HG02938 (cell line): Measurements from ENCODE around the gene TNFSF13B.
"Not testable (repeated sequence)": the region's sequence is repeated elsewhere in the genome, so short reads cannot be mapped to it uniquely, and the experiment has no call there.

Source experiments
- ATAC-seq: cut with Tn5 transposase; IDR thresholded peaks from one replicate; pipeline ENCODE4 v1.9.1; 2021; ENCODE audit warnings: mild to moderate bottlenecking, moderate library complexity; ENCODE audit not compliant: unreplicated experiment

The TNFSF13B gene

DNA sequence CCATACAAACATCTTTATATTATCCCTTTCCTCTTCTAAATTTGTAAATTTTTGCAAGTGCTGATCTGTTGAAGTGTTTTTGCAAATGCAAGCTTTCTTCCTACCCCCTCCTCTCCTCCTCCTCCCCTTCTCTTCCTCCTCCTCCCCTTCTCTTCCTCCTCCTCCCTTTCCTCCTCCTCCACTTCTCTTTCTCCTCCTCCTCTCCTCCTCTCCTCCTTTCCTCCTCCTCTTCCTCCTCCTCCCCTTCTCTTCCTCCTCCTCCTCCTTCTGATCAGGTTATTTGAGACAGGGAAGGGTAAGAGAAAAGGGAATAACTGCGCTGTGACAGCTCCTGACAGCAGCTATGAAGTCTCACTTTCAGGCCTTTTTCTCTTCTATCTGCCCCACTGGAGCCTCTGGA, 8.9 kb downstream of the TNFSF13B start:
- ATAC-seq = no peak

DNA sequence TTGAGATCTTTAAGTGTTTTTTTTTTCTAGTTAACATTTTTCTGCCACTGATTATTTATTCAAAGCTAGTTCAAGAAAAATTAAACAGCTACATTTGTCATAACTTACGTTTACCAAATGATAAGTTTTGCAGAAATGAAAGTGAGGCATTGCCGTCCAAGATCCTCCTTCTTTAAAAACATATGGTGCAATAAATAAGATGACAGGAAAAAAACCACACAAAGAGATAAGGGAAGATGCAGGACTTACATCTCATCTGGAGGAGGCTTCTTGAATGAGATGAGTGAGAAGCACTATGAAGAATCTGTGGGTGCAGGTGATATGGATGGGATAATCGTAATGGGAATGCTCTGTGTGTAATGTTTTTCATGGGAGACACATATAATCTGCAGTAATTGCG, 12.4 kb downstream of the TNFSF13B start:
- ATAC-seq = no peak

DNA sequence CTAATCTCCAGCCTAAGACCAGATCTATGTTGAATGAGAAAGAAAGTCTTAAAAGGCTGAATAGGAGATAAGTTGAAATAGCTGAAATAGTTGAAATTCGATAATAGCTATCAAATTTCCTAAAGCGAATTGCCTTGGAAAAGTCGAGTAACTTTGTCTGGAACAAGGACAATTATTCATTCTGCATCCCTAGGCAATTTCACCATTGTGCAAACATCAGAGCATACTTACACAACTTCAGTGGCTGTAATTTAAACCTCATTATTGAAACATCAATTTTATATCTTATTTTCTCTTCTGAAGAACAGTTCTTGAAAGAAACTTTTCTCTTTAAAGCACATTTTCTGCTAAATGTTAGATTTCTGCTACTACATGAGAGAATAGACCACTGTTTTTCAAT, 13.6 kb downstream of the TNFSF13B start:
- no peak for ATAC-seq

DNA sequence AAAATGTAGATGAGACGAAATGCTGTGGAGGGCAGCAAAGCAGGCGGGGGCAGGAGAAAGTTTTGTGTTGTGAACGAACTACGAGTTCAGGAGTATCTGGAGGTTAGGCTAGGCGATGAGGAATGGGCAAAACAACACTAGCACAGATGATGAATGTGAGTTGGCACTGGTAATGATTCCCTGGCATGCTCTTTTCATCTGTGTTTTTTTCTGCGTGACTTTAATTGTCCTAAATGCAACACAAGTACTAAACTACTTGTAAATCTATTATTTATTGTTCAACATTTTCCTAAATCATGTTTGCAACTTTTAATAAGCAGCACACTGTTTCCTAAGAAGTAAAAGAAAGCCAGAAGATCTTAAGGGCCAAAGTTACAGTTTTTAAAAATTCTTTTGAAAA, 19.2 kb downstream of the TNFSF13B start:
- no peak for ATAC-seq

DNA sequence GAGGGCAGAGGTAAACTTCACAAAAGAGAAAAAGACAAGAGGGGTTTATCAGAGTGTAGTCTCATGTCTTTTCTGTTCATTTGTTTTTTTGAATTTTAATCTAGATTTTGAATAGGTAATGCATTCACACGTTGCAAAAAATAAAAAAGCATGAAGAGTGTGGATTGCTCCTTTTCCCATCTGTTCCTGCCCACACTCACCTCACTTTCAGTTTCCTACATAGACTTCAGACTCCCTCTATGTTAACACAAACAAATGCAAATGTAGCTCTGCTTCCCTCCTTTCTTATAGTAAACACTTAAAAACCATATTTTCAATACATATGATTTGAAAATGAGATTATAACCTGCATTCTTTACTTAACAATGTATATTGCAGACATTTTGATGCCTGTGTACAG, 20.3 kb downstream of the TNFSF13B start:
- no peak for ATAC-seq

DNA sequence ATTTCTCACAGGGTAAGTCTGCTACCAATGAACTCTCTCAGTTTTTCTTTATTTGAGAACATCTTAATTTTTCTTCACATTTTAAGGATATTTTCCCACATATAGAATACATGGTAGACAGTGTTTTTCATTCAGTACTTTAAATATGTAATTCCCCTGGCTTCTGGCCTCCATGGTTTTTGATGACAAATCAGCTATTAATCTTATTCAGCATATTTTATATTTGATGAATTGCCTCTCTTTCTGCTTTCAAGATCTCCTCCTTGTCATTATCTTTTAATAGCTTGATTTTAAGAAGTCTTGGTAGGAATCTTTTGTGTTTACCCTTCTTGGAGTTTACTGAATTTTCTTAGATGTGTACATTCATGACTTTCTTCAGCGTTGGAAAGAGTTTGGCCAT, 27.6 kb downstream of the TNFSF13B start:
- ATAC-seq = no peak

DNA sequence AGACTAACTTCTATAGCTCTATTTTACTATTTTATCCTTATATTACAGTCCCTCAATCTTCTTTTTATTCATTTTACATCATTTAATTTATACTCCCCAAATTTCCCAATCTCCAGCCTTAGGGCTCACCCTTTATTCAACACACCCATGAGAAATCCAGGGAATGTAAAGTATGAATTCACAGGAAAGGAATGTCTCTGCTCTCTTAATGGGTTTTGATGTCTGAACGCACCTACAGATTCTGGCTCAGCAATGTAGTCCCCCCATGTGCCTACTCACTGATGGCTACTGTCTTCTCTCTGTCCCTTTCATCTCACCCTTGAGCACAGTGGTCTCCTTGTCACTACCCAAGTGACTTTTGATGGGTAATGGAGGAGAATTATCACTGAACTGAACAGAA, 32.8 kb downstream of the TNFSF13B start:
- ATAC-seq = no peak

DNA sequence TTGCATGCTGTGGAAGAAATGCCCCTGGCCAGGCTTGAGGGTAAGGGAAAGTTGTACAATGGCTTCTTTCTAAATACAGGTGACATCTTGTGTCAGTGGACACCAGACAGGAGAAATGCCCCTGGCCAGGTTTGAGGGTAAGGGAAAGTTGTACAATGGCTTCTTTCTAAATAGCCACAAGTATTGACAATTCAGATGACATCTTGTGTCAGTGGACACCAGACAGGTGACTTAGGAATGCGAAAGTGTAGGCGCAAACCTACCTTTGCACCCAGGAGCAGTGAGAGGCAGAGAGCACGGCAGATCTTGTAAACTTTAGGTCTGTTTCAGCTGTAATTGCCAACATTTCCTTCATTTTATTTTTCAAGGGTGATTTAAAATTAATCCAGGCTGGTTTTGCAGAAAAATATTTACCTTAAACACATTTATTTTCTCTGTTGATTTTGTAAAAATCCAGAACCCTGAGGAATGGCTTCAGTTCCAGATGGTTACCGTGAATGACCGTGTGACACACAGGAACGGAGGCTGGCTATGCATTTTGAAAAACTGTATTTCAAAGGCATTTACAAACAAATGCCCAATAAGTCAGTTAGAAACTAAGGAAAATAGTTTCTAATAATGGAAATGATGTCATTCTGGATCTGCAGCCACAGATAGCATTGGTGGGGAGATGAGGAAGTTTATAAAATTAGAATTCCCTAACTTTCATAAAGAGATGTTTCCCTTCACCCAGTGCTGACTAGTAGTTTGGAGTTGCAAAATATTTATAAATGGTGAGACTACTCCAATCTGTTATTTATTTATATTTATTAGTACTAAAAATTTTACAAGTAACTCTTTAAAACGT, 34.9 kb downstream of the TNFSF13B start:
- ATAC-seq = no peak

DNA sequence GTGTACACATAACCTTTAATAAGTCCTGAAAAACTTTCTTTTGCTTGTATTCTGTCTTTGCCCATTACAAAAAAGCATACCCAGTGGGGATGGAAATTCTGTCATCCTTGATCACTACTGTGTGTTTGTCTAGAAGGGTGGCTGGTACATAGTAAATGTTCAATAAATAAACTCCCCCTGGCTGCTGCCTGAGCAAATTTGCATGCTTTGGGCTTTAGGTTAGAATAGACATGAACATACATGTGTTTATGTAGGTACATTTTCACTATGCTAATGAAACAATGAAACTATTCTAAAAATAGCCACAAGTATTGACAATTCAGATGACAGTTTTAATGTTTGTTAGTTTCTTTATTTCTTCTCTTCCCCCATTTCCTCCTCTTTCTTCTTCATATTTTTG, 36.1 kb downstream of the TNFSF13B start:
- no peak for ATAC-seq

DNA sequence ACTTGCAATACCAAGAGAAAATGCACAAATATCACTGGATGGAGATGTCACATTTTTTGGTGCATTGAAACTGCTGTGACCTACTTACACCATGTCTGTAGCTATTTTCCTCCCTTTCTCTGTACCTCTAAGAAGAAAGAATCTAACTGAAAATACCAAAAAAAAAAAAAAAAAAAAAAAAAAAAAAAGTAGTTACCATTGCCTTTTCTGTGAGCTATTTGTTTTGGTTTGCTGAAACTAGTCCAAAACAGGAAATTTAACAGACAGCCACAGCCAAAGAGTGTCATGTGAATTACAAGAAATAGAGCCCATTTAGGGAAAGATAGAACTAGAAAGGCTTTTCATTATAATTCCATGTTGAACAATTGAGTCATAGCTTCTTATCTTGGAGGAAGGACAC, 37.3 kb downstream of the TNFSF13B start:
- ATAC-seq = no peak

DNA sequence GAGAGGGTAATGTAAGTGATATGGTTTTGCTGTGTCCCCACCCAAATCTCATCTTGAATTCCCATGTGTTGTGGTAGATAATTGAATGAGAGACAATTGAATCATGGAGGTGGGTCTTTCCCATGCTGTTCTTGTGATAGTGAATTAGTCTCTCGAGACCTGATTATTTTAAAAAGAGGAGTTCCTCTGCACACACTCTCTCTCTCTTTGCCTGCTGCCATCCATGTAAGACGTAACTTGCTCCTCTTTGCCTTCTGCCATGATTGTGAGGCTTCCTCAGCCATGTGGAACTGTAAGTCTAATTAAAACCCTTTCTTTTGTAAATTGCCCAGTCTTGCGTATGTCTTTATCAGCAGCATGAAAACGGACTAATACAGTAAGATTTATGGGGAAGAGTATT, 42.1 kb downstream of the TNFSF13B start:
- not testable (repeated sequence) for ATAC-seq

DNA sequence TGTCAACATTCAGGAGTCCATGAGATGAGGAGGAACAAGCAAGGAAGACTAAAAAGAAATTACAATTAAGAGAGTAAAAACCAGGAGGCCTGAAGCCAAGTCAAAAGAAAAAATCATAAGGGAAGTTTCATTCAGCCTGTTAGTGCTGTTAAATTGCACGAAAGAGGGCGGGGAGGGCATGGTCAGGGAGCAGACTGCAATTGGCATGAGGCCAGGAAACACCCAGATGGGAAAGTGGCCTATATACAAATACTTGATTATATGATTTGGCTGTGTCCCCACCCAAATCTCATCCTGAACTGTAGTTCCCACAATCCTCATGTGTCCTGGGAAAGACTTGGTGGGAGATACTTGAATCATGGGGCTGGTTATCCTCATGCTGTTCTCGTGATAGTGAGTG, 43.9 kb downstream of the TNFSF13B start:
- ATAC-seq = no peak

DNA sequence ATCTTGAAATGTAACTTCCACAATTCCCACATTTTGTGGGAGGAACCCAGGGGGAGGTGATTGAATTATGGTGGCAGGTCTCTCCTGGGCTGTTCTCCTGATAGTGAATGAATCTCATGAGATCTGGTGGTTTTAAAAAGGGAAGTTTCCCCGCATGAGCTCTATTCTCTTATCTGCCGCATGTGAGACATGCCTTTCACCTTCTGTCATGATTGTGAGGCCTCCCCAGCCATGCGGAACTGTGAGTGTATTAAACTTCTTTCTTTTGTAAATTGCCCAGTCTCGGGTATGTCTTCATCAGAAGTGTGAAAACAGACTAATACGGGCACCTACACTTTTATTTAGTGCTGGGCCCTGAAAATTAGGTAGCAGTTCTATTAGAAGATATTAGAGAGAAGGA, 45.8 kb downstream of the TNFSF13B start:
- peak; percentile 77 for ATAC-seq

DNA sequence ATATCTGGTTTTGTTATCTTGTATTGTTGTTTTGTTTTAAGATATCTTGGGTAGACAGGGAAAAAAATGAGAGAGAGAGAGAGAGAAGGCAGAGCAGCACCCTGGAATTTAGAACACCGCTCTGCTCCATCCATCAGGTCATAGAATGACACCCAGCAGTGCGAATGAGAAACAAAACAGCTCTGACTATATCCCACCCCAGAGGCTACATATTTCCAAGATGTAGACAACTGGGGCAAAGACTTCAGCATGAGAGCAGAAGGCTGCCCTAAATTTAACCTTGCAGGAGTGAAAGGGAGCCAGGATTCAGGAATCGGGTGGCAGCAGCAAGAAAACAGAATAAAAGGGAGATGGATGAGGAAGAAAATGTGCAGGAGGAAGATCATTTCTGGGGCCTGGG, 46.5 kb downstream of the TNFSF13B start:
- ATAC-seq = peak; percentile 6

DNA sequence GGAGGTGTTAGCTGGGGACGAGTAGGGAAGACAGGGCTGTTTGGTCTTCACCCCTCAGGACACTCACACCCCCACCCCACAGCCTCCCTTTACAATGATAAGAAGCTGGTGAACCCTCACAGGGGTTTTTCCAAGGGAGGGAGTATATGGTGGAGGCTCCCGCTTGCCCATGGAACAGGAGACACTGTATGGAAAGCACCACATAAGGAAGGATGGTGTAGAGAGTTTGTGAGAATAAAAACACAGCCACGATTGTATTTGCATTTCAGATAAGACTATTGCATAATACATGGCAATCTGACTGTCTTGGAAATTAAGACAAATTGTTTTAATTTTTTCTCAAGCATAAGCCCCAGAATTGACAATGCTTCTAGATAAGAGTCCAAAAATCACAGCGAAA, 46.9 kb downstream of the TNFSF13B start:
- no peak for ATAC-seq

DNA sequence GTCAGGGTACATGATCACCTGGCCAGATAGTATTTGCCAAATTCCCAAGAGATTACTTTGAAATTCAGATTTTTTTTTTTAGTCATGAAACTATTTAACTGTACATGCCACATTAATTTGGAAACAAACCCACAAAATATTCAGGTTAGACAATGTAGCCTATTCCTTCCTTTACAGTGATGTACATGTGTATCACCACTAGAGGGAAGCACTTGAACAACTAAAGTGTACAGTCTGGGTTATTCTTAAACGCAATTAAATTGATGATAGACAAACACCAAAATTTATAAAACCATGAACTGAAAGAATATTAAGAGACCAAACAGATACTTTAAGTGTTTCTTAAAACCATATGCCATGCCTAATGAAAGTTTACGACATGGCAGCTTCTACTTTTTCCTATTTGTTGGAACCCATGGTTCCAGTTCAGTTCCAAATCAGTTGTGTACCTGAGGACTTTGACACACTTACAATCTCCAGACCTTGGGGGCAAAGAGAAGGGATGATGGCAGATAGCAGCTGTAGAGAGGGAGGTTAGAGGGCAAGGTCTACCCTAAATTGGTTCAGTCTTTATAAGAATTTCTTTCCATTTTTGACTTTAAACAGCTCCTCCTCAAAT, 52.8 kb downstream of the TNFSF13B start:
- peak; percentile 86 for ATAC-seq

DNA sequence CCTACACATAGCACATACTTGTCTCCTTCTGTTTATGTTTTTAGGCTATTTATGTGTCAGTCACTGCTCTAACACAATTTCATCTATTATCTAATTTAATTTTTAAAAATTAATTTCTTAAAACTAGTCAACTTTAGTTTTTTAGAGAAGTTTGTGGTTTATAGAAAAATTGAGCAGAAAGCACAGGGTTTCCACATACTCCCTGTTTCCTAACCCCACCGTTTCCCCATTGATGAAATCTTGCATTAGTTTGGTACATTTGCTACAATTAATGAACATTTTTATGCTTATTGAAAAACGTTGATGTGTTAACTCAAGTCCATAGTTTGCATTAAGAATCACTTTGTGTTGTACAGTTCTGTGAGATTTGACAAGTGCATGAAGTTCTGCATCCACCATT, 53.5 kb downstream of the TNFSF13B start:
- no peak for ATAC-seq

DNA sequence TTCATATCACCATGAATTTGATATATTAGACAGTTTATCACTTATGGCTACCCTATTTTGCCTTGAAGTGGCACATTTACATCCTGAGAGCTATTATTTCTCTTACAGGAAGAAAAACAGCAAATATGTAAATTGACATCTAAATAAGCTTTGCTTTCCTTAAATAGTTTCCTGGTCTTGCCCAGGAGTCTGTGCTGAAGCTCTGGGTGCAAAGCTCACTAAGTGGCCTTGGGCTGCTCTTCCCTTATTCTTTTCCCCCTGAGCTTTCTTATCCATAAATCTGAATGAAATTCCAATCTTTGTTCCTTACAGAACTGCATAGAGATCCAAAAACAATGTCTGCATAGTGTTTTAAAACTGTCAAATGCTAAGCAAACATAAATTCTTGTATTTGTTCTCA, 56.3 kb downstream of the TNFSF13B start:
- no peak for ATAC-seq

DNA sequence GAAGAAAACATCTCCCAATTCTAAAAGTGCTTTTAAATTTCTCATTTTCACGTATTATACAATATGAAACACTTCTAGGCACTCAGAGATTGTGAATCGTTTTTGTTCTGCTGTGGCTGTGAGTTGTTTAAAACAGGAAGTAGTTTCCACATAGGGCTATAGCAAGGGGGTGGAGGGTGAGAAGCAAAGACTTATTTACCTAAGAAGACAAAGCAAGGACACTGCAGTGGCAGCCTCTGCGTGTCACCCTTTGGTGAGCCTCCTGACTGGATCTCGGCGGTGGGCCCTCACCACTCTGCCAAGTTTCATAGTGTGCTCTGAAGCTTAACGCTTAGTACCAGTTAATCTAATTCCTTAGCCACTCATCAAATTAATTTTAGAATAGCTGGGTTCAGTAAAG, 56.8 kb downstream of the TNFSF13B start:
- ATAC-seq = peak; percentile 79

DNA sequence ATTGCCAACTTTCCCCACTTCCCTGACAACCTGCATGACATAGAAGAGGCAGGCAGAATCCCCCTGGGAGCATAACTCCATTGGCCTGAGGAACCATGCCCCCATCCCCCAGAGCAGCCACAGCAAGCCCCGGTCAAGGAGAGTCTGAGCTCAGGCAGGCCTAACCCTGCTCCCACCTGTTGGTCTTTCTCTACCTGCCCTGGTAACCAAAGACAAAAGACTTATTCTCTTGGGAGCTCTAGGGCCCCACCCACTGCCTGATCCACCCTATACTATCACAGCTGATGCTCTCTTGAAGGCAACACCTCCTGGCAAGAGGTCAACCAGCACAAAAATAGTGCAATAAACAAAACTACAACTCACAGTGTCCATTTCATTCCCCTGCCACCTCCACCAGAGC, 59.3 kb downstream of the TNFSF13B start:
- ATAC-seq = no peak

DNA sequence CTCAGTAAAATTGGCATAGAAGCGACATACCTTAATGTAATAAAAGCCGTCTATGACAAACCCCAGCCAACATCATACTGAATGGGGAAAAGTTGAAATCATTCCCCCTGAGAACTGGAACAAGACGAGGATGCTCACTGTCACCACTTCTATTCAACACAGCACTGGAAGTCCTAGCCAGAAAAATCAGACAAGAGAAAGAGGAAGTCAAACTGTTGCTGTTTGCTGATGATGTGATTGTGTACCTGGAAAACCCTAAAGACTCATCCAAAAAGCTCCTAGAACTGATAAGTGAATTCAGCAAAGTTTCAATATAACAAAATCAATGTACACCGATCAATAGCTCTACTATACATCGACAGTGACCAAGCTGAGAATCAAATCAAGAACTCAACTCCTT, 63.3 kb downstream of the TNFSF13B start:
- ATAC-seq = no peak

DNA sequence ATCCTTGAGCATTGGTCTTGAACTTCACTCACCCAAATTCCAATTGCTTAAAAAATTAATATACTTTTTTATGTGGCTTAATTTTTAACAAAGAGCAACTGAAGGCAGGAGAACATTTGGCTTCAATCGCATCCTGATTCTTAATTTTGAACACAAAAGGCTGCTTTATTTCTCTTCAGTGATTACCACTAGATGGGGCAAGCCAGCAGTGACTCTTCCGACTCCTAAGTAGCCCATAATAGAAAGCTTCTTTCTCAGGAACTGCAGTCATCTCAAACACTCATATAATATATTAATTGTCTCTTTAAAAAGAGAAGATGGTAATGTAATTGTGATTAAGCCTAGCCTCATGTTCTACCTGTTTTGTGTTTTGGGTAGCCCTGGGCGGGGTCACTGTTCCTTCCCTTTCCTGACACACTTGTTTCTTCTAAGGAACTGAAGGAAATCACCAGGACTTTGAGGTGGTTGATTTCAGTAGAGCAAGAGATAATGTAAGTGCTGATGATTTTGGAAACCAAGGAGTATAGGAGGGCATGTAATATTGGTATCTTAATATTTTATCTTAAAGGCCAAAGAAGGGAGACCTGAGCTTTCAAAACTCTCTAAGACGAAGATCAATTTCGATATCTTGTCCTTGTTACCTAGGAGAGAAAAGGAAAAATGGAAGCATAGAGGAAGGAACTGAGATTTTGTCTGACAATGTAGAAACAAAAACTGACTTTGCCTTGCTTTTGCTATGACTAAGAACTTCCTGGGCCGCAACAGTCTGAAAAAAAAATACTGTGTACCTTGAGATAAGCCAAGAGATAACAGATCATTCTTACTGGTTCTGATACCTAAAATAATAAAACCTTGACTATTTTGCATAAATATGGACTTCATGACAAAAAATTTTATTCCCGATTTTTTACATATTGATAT, 73.1 kb downstream of the TNFSF13B start:
- peak; percentile 60 for ATAC-seq
